Measurements from ENCODE around the gene RNF144A.
"Not testable (repeated sequence)": the region's sequence is repeated elsewhere in the genome, so short reads cannot be mapped to it uniquely, and the experiment has no call there.

RNF144A gene

GRCh38 chr2:6887751-6888192 is 29.4 kb upstream of the RNF144A start:
- no peak overlapping the region for H3K27ac Mint-ChIP-seq
- no peak overlapping the region for H3K4me3 Mint-ChIP-seq
- peaks cover 54% of the 10 kb centered on the region for H3K36me3 Mint-ChIP-seq (ENCODE audit: low read depth)
- H3K27me3 Mint-ChIP-seq (ENCODE audit: low read depth): no peaks in the 10 kb centered on the region
- peaks cover 13% of the 10 kb centered on the region for H3K4me1 Mint-ChIP-seq (ENCODE audit: low read depth)
- H3K9me3 Mint-ChIP-seq: no peaks in the 10 kb centered on the region

- H3K27ac Mint-ChIP-seq: no peak overlapping the region
These were observed 28.5 kb upstream of the RNF144A start for GRCh38 chr2:6888724-6889123.

GRCh38 chr2:6893876-6894482 is 23.2 kb upstream of the RNF144A start:
- Mint-ChIP-seq H3K27ac (no peak overlapping the region), H3K4me3 (no peak overlapping the region), H3K4me1 (ENCODE audit: low read depth) (peaks cover 9% of the 10 kb centered on the region), H3K9me3 (no peaks in the 10 kb centered on the region), H3K36me3 (ENCODE audit: low read depth) (peaks cover 55% of the 10 kb centered on the region), H3K27me3 (ENCODE audit: low read depth) (no peaks in the 10 kb centered on the region)

More at GRCh38 chr2:6888724-6889123, 28.5 kb upstream of the RNF144A start:
- H3K27me3 Mint-ChIP-seq (ENCODE audit: low read depth): no peaks in the 10 kb centered on the region
- H3K9me3 Mint-ChIP-seq: no peaks in the 10 kb centered on the region
- no peak overlapping the region for H3K4me3 Mint-ChIP-seq
- H3K36me3 Mint-ChIP-seq (ENCODE audit: low read depth): peaks cover 51% of the 10 kb centered on the region
- peaks cover 13% of the 10 kb centered on the region for H3K4me1 Mint-ChIP-seq (ENCODE audit: low read depth)

GRCh38 chr2:6896930-6897759 is 20.1 kb upstream of the RNF144A start:
- H3K9me3 Mint-ChIP-seq: peaks cover 14% of the 10 kb centered on the region
- H3K27ac Mint-ChIP-seq: no peak overlapping the region
- H3K27me3 Mint-ChIP-seq (ENCODE audit: low read depth): no peaks in the 10 kb centered on the region
- no peak overlapping the region for H3K4me3 Mint-ChIP-seq
- peaks cover 15% of the 10 kb centered on the region for H3K4me1 Mint-ChIP-seq (ENCODE audit: low read depth)
- peaks cover 71% of the 10 kb centered on the region for H3K36me3 Mint-ChIP-seq (ENCODE audit: low read depth)

GRCh38 chr2:6902581-6902980 is 14.6 kb upstream of the RNF144A start:
- H3K4me1 Mint-ChIP-seq (ENCODE audit: low read depth): peaks cover 27% of the 10 kb centered on the region
- peaks cover 29% of the 10 kb centered on the region for H3K9me3 Mint-ChIP-seq
- not testable (repeated sequence) for H3K27me3 Mint-ChIP-seq (ENCODE audit: low read depth); H3K4me3 Mint-ChIP-seq; H3K27ac Mint-ChIP-seq
- H3K36me3 Mint-ChIP-seq (ENCODE audit: low read depth): peaks cover 77% of the 10 kb centered on the region

- H3K4me3 Mint-ChIP-seq: no peak overlapping the region
These were observed 11.5 kb upstream of the RNF144A start for GRCh38 chr2:6905668-6906067.

GRCh38 chr2:6906165-6906741 is 11.0 kb upstream of the RNF144A start:
- H3K9me3 Mint-ChIP-seq: peaks cover 29% of the 10 kb centered on the region
- peaks cover 53% of the 10 kb centered on the region for H3K4me1 Mint-ChIP-seq (ENCODE audit: low read depth)
- no peak overlapping the region for H3K4me3 Mint-ChIP-seq

More at GRCh38 chr2:6905668-6906067, 11.5 kb upstream of the RNF144A start:
- H3K27me3 Mint-ChIP-seq (ENCODE audit: low read depth): peaks cover 17% of the 10 kb centered on the region
- no peak overlapping the region for H3K27ac Mint-ChIP-seq
- peaks cover 48% of the 10 kb centered on the region for H3K4me1 Mint-ChIP-seq (ENCODE audit: low read depth)
- peaks cover 29% of the 10 kb centered on the region for H3K9me3 Mint-ChIP-seq
- H3K36me3 Mint-ChIP-seq (ENCODE audit: low read depth): peaks cover 76% of the 10 kb centered on the region

GRCh38 chr2:6908291-6908690 is 8.9 kb upstream of the RNF144A start:
- H3K27ac Mint-ChIP-seq: peak overlapping the region; percentile 39
- H3K36me3 Mint-ChIP-seq (ENCODE audit: low read depth): peaks cover 59% of the 10 kb centered on the region
- peaks cover 63% of the 10 kb centered on the region for H3K4me1 Mint-ChIP-seq (ENCODE audit: low read depth)
- H3K27me3 Mint-ChIP-seq (ENCODE audit: low read depth): peaks cover 22% of the 10 kb centered on the region
- no peak overlapping the region for H3K4me3 Mint-ChIP-seq
- H3K9me3 Mint-ChIP-seq: peaks cover 12% of the 10 kb centered on the region

More at GRCh38 chr2:6906165-6906741, 11.0 kb upstream of the RNF144A start:
- Mint-ChIP-seq H3K36me3 (ENCODE audit: low read depth) (peaks cover 73% of the 10 kb centered on the region), H3K27ac (no peak overlapping the region), H3K27me3 (ENCODE audit: low read depth) (peaks cover 19% of the 10 kb centered on the region)

- Mint-ChIP-seq H3K4me3 (peak overlapping the region; percentile 61), H3K27me3 (ENCODE audit: low read depth) (peaks cover 30% of the 10 kb centered on the region), H3K27ac (peak overlapping the region; percentile 68), H3K36me3 (ENCODE audit: low read depth) (peaks cover 54% of the 10 kb centered on the region), H3K9me3 (peaks cover 7% of the 10 kb centered on the region), H3K4me1 (ENCODE audit: low read depth) (peaks cover 72% of the 10 kb centered on the region)
These were observed 7.5 kb upstream of the RNF144A start for GRCh38 chr2:6909431-6910385.

GRCh38 chr2:6911721-6912120 is 5.5 kb upstream of the RNF144A start:
- H3K36me3 Mint-ChIP-seq (ENCODE audit: low read depth): peaks cover 47% of the 10 kb centered on the region
- peaks cover 78% of the 10 kb centered on the region for H3K4me1 Mint-ChIP-seq (ENCODE audit: low read depth)
- peaks cover 36% of the 10 kb centered on the region for H3K27me3 Mint-ChIP-seq (ENCODE audit: low read depth)
- peaks cover 7% of the 10 kb centered on the region for H3K9me3 Mint-ChIP-seq
- peak overlapping the region; percentile 36 for H3K4me3 Mint-ChIP-seq
- peak overlapping the region; percentile 35 for H3K27ac Mint-ChIP-seq

GRCh38 chr2:6913415-6914157 is 3.6 kb upstream of the RNF144A start:
- Mint-ChIP-seq H3K36me3 (ENCODE audit: low read depth) (peaks cover 30% of the 10 kb centered on the region), H3K4me1 (ENCODE audit: low read depth) (peaks cover 62% of the 10 kb centered on the region), H3K27ac (peak overlapping the region; percentile 77), H3K9me3 (peaks cover 7% of the 10 kb centered on the region), H3K27me3 (ENCODE audit: low read depth) (peaks cover 28% of the 10 kb centered on the region), H3K4me3 (peak overlapping the region; percentile 70)

GRCh38 chr2:6914828-6915227 is 2.4 kb upstream of the RNF144A start:
- Mint-ChIP-seq H3K36me3 (ENCODE audit: low read depth) (peaks cover 27% of the 10 kb centered on the region), H3K27ac (peak overlapping the region; percentile 33), H3K9me3 (no peaks in the 10 kb centered on the region), H3K4me1 (ENCODE audit: low read depth) (peaks cover 59% of the 10 kb centered on the region), H3K27me3 (ENCODE audit: low read depth) (peaks cover 27% of the 10 kb centered on the region), H3K4me3 (no peak overlapping the region)

GRCh38 chr2:6915399-6915798 is 1.8 kb upstream of the RNF144A start:
- no peak overlapping the region for H3K4me3 Mint-ChIP-seq
- H3K27ac Mint-ChIP-seq: no peak overlapping the region
- peaks cover 58% of the 10 kb centered on the region for H3K4me1 Mint-ChIP-seq (ENCODE audit: low read depth)
- H3K27me3 Mint-ChIP-seq (ENCODE audit: low read depth): peaks cover 24% of the 10 kb centered on the region
- peaks cover 24% of the 10 kb centered on the region for H3K36me3 Mint-ChIP-seq (ENCODE audit: low read depth)
- no peaks in the 10 kb centered on the region for H3K9me3 Mint-ChIP-seq

Measured in T-helper 1 cell treated with Interleukin-12 subunit alpha and Interleukin-12 subunit beta and Interleukin-4 antibody, amounts not matched to agents 30 μg/mL and 1 μg/mL, for 36 hours (primary cell).